ENCODE data around the gene DHRS3. TPM values are rescaled to one million over a fixed set of nuclear protein-coding genes. Genes with fewer than 3 reads are reported as not detected.

Gene DHRS3
- total and polyA plus RNA-seq, 2 of the 13 experiments (the other 11 are each of a cell fraction or from before 2014, with no cell fraction given): 48.5 to 90.5 TPM

- H2AFZ ChIP-seq (ENCODE audit: low read length): no peak overlapping the region
- DNase-seq (ENCODE audit: low spot score) (no peak), FAIRE-seq (no peak), ATAC-seq (no peak)
- POLR2A ChIA-PET: no interaction called here
- WGBS (ENCODE audit: low lambda C conversion rate): 75% methylated on average over 4 of the region's 4 CpGs
- no peaks in the 10 kb centered on the region for H3K36me3 ChIP-seq (replicated peaks in 1 of 2; ENCODE audit: control insufficient read depth in 1 of 2, insufficient read depth in 2 of 2, low read length in 2 of 2)
- H4K20me1 ChIP-seq (ENCODE audit: insufficient read depth, low read length): no peaks in the 10 kb centered on the region
- CTCF ChIA-PET (ENCODE audit: low intra/inter-chr PET ratio, low total read pairs): no interaction called here
- H3K9ac ChIP-seq (ENCODE audit: insufficient read depth, low read depth, low read length): no peak overlapping the region
- H3K4me3 ChIP-seq (replicated peaks in 1 of 3; ENCODE audit: insufficient read depth in 1 of 3, low read depth in 2 of 3, low read length in 3 of 3): no peak overlapping the region
- TF ChIP-seq ZNF614 (CRISPR knock-in tag; IDR thresholded peaks at IDR 0.05; ENCODE audit: borderline replicate concordance) (no peak), ZFP36L1 (CRISPR knock-in tag; IDR thresholded peaks at IDR 0.05) (no peak), NCOA2 (CRISPR knock-in tag; IDR thresholded peaks at IDR 0.05) (no peak), ZNF234 (CRISPR knock-in tag; conservative IDR thresholded peaks at IDR 0.05) (no peak), SYNCRIP (IDR thresholded peaks at IDR 0.05; ENCODE audit: insufficient read depth, low read depth, low read length) (no peak), MTF1 (CRISPR knock-in tag; IDR thresholded peaks at IDR 0.05) (no peak), ETV5 (CRISPR knock-in tag; IDR thresholded peaks at IDR 0.05; ENCODE audit: borderline replicate concordance) (no peak), ZNF446 (CRISPR knock-in tag; IDR thresholded peaks at IDR 0.05) (no peak)
- intact Hi-C loops (cut with micrococcal nuclease; ENCODE audit: unreplicated experiment): no loop called here
- no peaks in the 10 kb centered on the region for H3K79me2 ChIP-seq (ENCODE audit: insufficient read depth, low read length)
- H3K4me2 ChIP-seq (ENCODE audit: low read depth, low read length): no peak overlapping the region
- in situ Hi-C loops (cut with HindIII; ENCODE audit: extremely low pct_ligation_motif_present, low pct_unique_long_range_greater_than_20kb): no loop called here
- peaks cover 64% of the 10 kb centered on the region for H3K4me1 ChIP-seq (ENCODE audit: insufficient read depth, low read length)
- BruUV-seq (replicated peaks): no TSS peak
- peaks cover 2 to 31% of the 10 kb centered on the region in 2 experiments; a peak in 2 of 5 replicates for H3K27me3 ChIP-seq (ENCODE audit: control insufficient read depth in 1 of 2, insufficient read depth in 2 of 2, low read length in 2 of 2)
- no peak overlapping the region for H3K27ac ChIP-seq (ENCODE audit: extremely low read length, insufficient read depth, low read length)
- H3K9me3 ChIP-seq (ENCODE audit: low read length): no peaks in the 10 kb centered on the region
Measured at GRCh38 chr1:12544357-12544756, 73.7 kb downstream of the DHRS3 start.

- FAIRE-seq (no peak), ATAC-seq (no peak), DNase-seq (ENCODE audit: low spot score) (no peak)
- BruUV-seq (replicated peaks): no TSS peak
- WGBS (ENCODE audit: low lambda C conversion rate): 65% methylated on average over 9 of the region's 9 CpGs
- H3K36me3 ChIP-seq (replicated peaks in 1 of 2; ENCODE audit: control insufficient read depth in 1 of 2, insufficient read depth in 2 of 2, low read length in 2 of 2): no peaks in the 10 kb centered on the region
- CTCF ChIA-PET (ENCODE audit: low intra/inter-chr PET ratio, low total read pairs): no interaction called here
- H3K27ac ChIP-seq (ENCODE audit: extremely low read length, insufficient read depth, low read length): no peak overlapping the region
- intact Hi-C loops (cut with micrococcal nuclease; ENCODE audit: unreplicated experiment) (no loop called here), in situ Hi-C loops (cut with HindIII; ENCODE audit: extremely low pct_ligation_motif_present, low pct_unique_long_range_greater_than_20kb) (no loop called here)
- no peak overlapping the region for H3K9ac ChIP-seq (ENCODE audit: insufficient read depth, low read depth, low read length)
- no peaks in the 10 kb centered on the region for H3K79me2 ChIP-seq (ENCODE audit: insufficient read depth, low read length)
- H2AFZ ChIP-seq (ENCODE audit: low read length): no peak overlapping the region
- H4K20me1 ChIP-seq (ENCODE audit: insufficient read depth, low read length): no peaks in the 10 kb centered on the region
- POLR2A ChIA-PET: no interaction called here
- H3K4me3 ChIP-seq (replicated peaks in 1 of 3; ENCODE audit: insufficient read depth in 1 of 3, low read depth in 2 of 3, low read length in 3 of 3): no peak overlapping the region
- no peaks in the 10 kb centered on the region for H3K9me3 ChIP-seq (ENCODE audit: low read length)
- H3K27me3 ChIP-seq (ENCODE audit: control insufficient read depth in 1 of 2, insufficient read depth in 2 of 2, low read length in 2 of 2): peaks cover 2 to 31% of the 10 kb centered on the region in 2 experiments; a peak in 2 of 5 replicates
- no peak overlapping the region for H3K4me2 ChIP-seq (ENCODE audit: low read depth, low read length)
- H3K4me1 ChIP-seq (ENCODE audit: insufficient read depth, low read length): peaks cover 62% of the 10 kb centered on the region
- TF ChIP-seq NFAT5 (CRISPR knock-in tag; IDR thresholded peaks at IDR 0.05): no peak
- TF ChIP-seq ZNF256 (CRISPR knock-in tag; conservative IDR thresholded peaks at IDR 0.05): no peak
- no peak for TF ChIP-seq POLR2AphosphoS2 (IDR thresholded peaks at IDR 0.05; ENCODE audit: low read depth, low read length)
- TF ChIP-seq CBX1 (IDR thresholded peaks at IDR 0.05; ENCODE audit: low read depth): no peak
- no peak for TF ChIP-seq RNF2 (conservative IDR thresholded peaks at IDR 0.05; ENCODE audit: low read depth)
- TF ChIP-seq E2F1 (CRISPR knock-in tag; IDR thresholded peaks at IDR 0.05): no peak
- TF ChIP-seq SOX6 (IDR thresholded peaks at IDR 0.05): no peak
- no peak for TF ChIP-seq SOX6 (CRISPR knock-in tag; IDR thresholded peaks at IDR 0.05)
Measured at GRCh38 chr1:12543740-12544154, 74.3 kb downstream of the DHRS3 start.
